Activated CD8-positive, alpha-beta memory T cell treated with anti-CD3 and anti-CD28 coated beads for 48 hours (primary cell): ENCODE measurements around the gene ASIP.
"Not testable (repeated sequence)": the region's sequence is repeated elsewhere in the genome, so short reads cannot be mapped to it uniquely, and the experiment has no call there.

ENCODE experiments used
- DNase-seq, 3 experiments: peaks; one replicate each; pipeline ENCODE4 v3.0.0-alpha.2; 2020; ENCODE audit warnings: low read depth in 2 of 3, low spot score in 2 of 3

The ASIP gene

DNA sequence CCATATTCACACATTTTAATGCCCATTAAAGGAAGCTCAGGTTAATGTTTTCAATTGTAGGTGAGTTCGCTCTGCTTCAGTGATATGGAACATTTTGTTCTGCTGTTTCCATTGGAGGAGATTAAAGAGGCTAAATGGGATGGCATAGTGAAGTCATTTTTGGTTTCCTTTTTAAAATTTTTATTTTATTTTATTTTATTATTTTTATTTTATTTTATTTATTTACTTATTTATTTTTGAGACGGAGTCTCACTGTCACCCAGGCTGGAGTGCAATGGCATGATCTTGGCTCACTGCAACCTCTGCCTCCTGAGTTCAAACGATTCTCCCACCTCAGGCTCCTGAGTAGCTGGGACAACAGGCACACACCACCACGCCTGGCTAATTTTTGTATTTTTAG is 792 bp downstream of the ASIP start:
- DNase-seq, result not testable (repeated sequence)

DNA sequence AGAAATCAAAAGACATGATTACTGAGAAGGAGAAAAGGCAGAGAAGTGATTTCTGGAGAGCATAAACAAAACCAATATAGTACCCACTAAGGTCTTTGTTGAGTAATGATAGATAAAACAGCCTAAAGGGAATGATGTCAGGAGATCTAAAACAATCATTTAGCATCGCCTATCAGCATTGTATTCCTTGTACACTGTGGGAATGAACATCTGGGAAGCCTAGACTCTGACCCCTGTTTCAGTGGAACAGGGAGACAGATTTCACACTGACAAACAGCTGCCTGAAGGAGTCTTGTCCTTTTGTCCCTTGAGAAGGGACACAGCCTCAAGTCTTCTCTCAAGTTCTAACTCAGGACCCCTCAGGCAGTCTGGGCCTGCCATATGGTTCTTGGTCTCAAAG is 1.7 kb downstream of the ASIP start:
- no peak for DNase-seq

- no peak for DNase-seq
Measured at GRCh38 chr20:34243377-34243776, 2.2 kb downstream of the ASIP start.

GRCh38 chr20:34246126-34246626 is 5.0 kb downstream of the ASIP start:
- no peak for DNase-seq

DNA sequence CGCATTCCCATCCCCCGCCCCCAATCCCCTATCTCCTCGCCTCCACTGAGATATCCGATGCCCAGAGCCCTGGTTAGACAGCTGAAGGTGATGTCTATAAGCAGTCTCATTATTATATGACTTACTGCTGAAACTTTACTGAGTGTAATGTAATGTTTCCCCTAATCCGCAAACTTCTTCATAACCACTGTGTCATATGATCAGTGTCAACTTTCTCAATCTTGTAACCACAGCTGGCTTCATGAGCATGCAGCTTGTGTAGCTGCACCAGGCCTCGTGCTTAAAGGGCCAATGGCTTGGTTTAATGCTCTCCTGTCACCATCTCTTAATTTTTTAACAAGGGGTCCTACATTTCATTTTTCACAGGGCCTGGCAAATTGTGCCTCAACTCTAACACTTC is 8.1 kb downstream of the ASIP start:
- DNase-seq, result no peak

GRCh38 chr20:34250005-34250404 is 8.8 kb downstream of the ASIP start:
- DNase-seq, result no peak

DNA sequence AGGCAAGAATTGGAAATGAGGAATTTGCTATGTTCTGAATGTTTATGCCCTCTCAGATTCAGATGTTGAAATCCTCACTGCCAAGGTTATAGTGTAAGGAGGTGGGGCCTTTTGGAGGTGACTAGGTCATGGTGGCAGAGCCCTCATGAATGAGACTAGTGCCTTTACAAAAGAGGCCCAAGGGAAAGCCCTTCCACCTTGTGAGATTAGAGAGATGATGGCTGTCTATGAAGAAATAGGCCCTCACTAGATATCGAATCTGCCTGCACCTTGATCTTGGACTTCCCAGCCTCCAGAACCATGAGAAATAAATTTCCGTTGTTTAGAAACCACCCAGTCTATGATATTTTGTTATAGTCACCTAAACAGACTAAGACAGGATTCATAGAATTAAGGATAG is 10.4 kb downstream of the ASIP start:
- no peak for DNase-seq

- DNase-seq, result not testable (repeated sequence)
Measured at GRCh38 chr20:34252431-34253086, 11.3 kb downstream of the ASIP start.

GRCh38 chr20:34254979-34255378 is 13.8 kb downstream of the ASIP start:
- DNase-seq, result no peak

GRCh38 chr20:34256629-34257124 is 15.5 kb downstream of the ASIP start:
- no peak for DNase-seq

GRCh38 chr20:34260208-34260942 is 19.2 kb downstream of the ASIP start:
- no peak for DNase-seq

DNA sequence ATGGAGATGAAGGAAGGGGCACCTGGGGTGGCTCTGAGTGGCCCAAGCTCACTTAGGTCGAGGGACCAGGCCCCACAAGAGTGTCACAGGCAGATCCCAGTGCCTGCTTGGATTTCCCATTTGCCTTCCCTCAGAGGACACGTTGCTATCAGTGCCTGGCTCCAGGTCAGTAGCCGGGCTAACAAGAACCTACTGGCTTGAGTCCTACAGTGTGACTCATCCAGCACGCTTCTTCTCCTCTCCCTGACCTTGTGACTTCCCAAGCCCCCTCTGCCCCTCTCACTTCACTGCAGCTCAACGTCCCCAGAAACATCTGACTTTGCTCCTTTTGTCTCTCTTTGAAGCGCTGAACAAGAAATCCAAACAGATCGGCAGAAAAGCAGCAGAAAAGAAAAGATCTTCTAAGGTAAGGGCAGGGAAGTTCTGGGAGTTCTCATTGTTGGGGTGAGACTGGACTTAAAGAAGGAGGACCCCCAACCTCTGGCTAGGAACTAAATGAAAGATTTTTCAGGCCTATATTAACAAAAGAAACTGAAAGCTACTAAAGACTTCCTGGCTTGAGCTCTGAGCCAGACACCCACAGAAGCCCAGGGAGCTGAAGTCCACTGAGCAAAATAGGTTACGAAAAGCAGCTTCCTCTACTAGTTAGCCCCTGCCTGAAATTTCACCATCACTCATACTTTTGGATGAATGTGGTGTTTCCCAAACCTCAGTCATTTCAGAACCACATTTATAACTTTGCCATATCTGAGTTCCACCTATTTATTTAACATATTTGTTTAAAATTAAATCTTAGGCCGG is 21.5 kb downstream of the ASIP start:
- no peak for DNase-seq

GRCh38 chr20:34263468-34263867 is 22.2 kb downstream of the ASIP start:
- not testable (repeated sequence) for DNase-seq

- no peak for DNase-seq
Measured at GRCh38 chr20:34264141-34264540, 22.9 kb downstream of the ASIP start.

GRCh38 chr20:34268145-34268544 is 26.9 kb downstream of the ASIP start:
- DNase-seq, result no peak

- DNase-seq, result no peak
Measured at GRCh38 chr20:34268851-34269636, 27.8 kb downstream of the ASIP start.

- no peak for DNase-seq
Measured at GRCh38 chr20:34269996-34270627, 28.9 kb downstream of the ASIP start.

DNA sequence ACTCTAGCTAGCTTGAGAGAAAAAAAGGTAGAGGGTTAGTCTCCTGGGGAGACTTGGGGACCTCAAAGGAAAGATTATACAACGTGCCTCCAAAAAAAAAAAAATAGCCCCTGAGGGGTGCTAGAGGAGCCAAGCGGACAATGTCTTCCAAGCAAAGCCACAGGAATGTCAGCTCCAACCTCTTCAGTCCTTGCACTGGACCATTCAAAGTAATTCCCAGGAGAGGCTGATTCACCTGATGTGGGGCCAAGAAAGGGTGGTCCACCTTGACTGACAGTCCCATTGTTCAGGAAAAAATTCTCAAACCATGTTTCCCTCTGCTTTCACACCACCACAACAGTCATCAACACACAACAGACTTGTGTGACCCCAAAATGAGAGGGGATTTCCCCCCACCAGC is 30.7 kb downstream of the ASIP start:
- DNase-seq, result no peak

- DNase-seq, result no peak
Measured at GRCh38 chr20:34274694-34275093, 33.5 kb downstream of the ASIP start.

DNA sequence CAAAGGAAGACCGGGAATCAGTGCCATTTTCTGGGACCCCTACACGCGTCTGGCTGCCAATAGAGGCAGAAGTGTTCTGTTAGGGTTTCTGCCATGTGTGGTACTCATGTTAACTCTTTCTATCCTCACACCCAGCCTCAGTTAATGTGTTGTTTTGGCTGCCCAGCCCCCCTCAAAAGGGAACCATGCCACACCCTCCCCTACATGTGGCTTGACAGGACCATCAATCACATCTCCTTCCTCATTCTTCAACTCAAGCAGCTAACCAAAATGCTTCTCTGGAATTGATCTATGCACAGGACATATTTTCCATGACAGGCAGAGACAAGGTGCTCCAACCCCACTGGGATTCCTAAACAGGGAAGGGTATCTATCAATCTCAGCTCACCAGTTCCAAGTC is 40.0 kb downstream of the ASIP start:
- no peak for DNase-seq
